ENCODE data around the gene GAGE12H.
A peak's percentile ranks its signal among the peaks of the same experiment; 100 is the strongest.
"Not testable (repeated sequence)": the region's sequence is repeated elsewhere in the genome, so short reads cannot be mapped to it uniquely, and the experiment has no call there.

Gene GAGE12H, protein sequence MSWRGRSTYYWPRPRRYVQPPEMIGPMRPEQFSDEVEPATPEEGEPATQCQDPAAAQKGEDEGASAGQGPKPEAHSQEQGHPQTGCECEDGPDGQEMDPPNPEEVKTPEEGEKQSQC

DNA sequence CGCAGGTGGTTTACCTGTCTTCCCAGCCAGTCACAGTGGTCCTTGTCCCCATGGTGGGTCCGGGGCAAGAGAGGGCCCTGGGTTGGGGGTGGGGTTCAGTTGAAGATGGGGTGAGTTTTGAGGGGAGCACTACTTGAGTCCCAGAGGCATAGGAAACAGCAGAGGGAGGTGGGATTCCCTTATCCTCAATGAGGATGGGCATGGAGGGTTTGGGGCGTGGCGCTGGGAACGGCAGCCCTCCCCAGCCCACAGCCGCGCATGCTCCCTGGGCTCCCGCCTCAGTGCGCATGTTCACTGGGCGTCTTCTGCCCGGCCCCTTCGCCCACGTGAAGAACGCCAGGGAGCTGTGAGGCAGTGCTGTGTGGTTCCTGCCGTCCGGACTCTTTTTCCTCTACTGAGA, at the start of gene GAGE12H:
GAGE12H (plus strand) TSS at position 301 of the 400 bp plus-strand sequence. CDS start 1,155 bp downstream, outside the sequence.
- DNase-seq, result not testable (repeated sequence)

DNA sequence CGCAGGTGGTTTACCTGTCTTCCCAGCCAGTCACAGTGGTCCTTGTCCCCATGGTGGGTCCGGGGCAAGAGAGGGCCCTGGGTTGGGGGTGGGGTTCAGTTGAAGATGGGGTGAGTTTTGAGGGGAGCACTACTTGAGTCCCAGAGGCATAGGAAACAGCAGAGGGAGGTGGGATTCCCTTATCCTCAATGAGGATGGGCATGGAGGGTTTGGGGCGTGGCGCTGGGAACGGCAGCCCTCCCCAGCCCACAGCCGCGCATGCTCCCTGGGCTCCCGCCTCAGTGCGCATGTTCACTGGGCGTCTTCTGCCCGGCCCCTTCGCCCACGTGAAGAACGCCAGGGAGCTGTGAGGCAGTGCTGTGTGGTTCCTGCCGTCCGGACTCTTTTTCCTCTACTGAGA, 47.9 kb upstream of the GAGE12H start, which contains the start of gene GAGE12C:
GAGE12C (plus strand) TSS at position 301 of the 400 bp plus-strand sequence. CDS start 1,155 bp downstream, outside the sequence.
- not testable (repeated sequence) for DNase-seq

DNA sequence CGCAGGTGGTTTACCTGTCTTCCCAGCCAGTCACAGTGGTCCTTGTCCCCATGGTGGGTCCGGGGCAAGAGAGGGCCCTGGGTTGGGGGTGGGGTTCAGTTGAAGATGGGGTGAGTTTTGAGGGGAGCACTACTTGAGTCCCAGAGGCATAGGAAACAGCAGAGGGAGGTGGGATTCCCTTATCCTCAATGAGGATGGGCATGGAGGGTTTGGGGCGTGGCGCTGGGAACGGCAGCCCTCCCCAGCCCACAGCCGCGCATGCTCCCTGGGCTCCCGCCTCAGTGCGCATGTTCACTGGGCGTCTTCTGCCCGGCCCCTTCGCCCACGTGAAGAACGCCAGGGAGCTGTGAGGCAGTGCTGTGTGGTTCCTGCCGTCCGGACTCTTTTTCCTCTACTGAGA, 38.3 kb upstream of the GAGE12H start, which contains the start of gene GAGE12D:
GAGE12D (plus strand) TSS at position 301 of the 400 bp plus-strand sequence. CDS start 1,155 bp downstream, outside the sequence.
- DNase-seq, result not testable (repeated sequence)

DNA sequence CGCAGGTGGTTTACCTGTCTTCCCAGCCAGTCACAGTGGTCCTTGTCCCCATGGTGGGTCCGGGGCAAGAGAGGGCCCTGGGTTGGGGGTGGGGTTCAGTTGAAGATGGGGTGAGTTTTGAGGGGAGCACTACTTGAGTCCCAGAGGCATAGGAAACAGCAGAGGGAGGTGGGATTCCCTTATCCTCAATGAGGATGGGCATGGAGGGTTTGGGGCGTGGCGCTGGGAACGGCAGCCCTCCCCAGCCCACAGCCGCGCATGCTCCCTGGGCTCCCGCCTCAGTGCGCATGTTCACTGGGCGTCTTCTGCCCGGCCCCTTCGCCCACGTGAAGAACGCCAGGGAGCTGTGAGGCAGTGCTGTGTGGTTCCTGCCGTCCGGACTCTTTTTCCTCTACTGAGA, 28.8 kb upstream of the GAGE12H start, which contains the start of gene GAGE12E:
GAGE12E (plus strand) TSS at position 301 of the 400 bp plus-strand sequence. CDS start 1,155 bp downstream, outside the sequence.
- not testable (repeated sequence) for DNase-seq

DNA sequence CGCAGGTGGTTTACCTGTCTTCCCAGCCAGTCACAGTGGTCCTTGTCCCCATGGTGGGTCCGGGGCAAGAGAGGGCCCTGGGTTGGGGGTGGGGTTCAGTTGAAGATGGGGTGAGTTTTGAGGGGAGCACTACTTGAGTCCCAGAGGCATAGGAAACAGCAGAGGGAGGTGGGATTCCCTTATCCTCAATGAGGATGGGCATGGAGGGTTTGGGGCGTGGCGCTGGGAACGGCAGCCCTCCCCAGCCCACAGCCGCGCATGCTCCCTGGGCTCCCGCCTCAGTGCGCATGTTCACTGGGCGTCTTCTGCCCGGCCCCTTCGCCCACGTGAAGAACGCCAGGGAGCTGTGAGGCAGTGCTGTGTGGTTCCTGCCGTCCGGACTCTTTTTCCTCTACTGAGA, 19.2 kb upstream of the GAGE12H start, which contains the start of gene GAGE12F:
GAGE12F (plus strand) TSS at position 301 of the 400 bp plus-strand sequence. CDS start 1,155 bp downstream, outside the sequence.
- not testable (repeated sequence) for DNase-seq

DNA sequence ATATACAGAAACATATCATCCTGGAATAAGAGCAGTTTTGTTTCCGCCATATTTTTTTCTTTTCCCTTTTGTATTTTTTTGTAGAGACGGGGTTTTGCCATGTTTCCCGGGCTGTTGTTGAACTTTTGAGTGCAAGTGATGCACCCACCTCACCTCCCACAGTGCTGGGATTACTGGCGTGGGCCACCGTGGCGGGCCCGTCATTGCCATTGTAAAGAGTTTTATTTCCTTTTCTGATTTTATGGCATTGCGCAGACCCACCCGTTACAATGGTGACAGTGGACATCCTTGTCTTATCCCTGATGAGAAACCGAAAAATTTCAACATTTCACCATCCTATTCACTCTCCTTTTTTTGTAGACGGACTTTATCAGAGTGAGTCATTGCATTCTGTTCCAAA, 11.0 kb upstream of the GAGE12H start:
- not testable (repeated sequence) for DNase-seq

DNA sequence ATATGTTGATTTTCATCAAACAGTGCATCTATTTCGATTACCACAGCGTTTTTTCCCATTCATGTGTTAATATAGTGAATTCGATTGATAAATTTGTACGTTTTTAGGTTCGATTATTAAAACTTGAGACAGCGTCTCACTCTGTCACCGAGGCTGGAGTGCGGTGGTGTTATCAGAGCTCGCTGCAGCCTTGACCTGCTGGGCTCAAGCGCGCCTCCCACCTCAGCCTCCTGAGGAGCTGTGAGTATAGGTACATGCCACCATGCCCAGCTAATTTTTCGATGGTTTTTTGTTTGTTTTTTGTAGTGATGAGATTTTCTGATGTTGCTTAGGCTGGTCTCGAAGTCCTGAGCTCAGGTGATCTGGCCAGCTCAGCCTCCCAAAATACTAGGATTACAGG, 10.6 kb upstream of the GAGE12H start:
- DNase-seq, result not testable (repeated sequence)

DNA sequence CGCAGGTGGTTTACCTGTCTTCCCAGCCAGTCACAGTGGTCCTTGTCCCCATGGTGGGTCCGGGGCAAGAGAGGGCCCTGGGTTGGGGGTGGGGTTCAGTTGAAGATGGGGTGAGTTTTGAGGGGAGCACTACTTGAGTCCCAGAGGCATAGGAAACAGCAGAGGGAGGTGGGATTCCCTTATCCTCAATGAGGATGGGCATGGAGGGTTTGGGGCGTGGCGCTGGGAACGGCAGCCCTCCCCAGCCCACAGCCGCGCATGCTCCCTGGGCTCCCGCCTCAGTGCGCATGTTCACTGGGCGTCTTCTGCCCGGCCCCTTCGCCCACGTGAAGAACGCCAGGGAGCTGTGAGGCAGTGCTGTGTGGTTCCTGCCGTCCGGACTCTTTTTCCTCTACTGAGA, 9.6 kb upstream of the GAGE12H start, which contains the start of gene GAGE12G:
GAGE12G (plus strand) TSS at position 301 of the 400 bp plus-strand sequence. CDS start 1,155 bp downstream, outside the sequence.
- not testable (repeated sequence) for DNase-seq

DNA sequence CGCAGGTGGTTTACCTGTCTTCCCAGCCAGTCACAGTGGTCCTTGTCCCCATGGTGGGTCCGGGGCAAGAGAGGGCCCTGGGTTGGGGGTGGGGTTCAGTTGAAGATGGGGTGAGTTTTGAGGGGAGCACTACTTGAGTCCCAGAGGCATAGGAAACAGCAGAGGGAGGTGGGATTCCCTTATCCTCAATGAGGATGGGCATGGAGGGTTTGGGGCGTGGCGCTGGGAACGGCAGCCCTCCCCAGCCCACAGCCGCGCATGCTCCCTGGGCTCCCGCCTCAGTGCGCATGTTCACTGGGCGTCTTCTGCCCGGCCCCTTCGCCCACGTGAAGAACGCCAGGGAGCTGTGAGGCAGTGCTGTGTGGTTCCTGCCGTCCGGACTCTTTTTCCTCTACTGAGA, 9.4 kb downstream of the GAGE12H start, which contains the start of gene GAGE2A:
GAGE2A (plus strand) TSS at position 301 of the 400 bp plus-strand sequence. CDS start 1,155 bp downstream, outside the sequence.
- DNase-seq, result not testable (repeated sequence)

DNA sequence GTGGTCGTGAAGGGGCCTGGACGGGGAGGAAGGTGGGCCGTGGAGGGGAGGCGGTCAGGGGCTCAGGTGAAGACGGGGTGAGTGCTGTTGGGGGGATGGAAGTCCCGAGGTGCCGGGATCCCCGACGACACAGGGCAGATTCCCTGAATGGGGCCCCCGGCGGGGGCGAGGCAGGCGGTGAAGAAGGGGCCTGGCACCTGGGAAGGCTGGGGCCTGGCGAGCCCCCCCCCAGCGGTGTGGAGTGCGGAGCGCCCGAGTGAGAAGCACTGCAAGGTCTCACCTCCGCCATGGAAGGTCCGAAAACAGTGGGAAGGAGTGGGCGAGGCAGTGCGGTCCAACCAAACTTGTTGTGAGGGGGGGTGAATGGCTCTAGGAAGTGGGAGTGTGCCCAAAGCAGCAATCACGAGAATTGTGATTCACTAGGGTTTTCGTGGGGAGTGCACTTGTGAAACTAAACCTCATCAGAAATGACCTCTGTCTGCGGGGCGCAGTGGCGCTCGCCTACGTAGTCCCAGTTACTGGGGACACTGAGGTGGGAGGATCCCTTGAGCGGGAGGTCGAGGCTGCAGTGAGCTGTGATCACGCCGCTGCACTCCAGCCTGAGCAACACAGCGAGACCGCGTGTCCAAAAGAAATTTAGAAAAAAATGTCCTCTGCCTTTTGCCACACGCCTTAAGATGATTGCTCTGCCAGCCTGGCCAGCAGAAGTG, 10.2 kb downstream of the GAGE12H start:
- not testable (repeated sequence) for DNase-seq

DNA sequence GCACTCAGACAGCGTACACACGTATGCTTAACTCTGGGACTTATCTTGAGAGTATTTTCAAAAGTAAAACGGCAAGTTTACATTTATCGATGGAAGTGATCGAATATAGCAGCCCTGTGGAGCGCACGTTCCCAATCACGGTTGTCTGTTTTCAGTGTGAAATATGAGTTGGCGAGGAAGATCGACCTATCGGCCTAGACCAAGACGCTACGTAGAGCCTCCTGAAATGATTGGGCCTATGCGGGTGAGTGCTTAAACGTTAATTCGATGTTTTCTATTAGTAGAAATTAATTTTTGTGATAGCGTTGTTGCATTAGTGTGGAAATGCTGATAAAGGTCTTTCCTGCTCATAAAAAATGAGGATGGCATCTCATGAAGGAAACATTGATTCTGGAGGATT, 10.7 kb downstream of the GAGE12H start:
- not testable (repeated sequence) for DNase-seq

DNA sequence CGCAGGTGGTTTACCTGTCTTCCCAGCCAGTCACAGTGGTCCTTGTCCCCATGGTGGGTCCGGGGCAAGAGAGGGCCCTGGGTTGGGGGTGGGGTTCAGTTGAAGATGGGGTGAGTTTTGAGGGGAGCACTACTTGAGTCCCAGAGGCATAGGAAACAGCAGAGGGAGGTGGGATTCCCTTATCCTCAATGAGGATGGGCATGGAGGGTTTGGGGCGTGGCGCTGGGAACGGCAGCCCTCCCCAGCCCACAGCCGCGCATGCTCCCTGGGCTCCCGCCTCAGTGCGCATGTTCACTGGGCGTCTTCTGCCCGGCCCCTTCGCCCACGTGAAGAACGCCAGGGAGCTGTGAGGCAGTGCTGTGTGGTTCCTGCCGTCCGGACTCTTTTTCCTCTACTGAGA, 19.0 kb downstream of the GAGE12H start, which contains the start of gene GAGE1:
GAGE1 (plus strand) TSS at position 301 of the 400 bp plus-strand sequence. CDS start 1,155 bp downstream, outside the sequence.
- not testable (repeated sequence) for DNase-seq

DNA sequence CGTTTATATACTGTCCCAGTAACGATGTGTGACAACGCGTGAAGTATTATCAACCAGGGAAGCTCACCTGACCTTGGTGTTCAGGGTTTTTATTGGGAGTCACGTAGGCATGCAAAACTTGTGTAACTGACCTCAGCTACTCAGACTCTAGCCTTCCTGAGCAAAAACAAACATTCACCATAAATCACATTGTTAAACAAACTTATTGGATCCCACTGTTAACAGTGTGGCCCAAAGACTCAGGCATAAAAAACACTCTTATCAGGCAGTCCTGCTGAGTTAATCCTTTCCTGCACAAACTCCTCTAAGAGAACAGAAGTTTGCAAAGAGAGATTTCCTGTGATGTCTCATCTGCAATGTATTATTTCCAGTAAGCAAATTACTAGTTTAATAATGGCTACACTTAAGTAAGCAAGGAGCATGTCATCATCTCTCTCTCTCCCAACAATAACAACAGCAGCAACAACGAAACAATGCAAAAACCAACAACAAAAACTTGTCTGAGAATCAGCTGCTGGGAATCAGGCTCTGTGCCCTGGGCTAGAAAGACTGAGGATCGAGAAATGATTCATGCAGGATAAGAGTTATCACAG, 31.1 kb downstream of the GAGE12H start:
- no peak for DNase-seq

DNA sequence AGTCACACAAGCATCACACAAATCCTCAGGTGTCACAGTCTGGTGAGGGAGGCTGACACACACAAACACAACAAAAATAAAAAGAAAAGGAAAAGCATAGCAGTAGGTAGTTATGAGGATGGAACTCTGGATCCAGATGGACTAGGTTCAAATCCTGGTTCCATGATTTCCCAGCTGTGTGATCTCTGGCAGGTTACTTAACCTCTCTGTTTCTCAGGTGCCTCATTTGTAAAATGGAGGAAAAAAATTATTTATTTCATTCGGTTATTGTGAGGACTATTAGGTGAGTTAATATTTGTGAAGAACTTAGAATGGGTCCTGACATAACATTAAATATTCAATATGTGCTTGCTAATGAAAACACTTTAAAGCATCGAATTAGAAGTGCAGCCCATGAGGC, 38.8 kb downstream of the GAGE12H start:
- DNase-seq, result no peak

DNA sequence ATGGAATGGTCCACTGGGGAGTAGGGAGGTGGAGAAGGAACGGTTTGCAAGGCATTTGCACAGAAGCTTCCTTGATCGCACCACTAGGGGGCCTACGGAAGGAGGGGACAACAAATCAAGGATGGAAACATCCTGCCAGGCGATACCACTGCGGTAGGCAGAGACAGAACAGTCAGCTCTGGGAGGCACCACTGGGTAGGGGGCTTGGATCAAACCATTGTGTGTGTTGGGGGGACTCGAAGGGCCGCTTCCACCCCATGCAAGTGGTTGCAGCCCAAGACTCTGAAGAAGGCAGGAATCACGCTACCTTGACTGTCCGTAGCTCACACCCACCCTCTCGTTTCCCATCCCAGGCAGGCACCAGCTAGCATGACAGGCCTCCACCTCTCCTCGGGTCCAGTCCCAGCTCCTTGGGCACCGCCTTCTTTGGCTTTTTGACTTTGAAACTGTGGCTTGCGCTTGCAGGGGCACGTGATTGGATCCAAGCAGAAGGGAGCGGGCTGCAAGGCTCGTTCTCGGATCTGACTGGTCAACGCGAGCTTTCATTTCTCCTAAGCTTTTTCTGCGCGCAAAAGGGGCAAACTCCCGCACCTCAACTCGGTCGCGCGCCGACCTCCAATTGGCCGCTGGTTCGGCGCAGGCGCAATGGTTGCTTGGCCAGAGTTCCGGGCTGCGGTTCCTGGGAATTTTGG, 47.5 kb downstream of the GAGE12H start:
- peak; percentile 0 for DNase-seq

All from OCI-M1 (cell line).